Neural crest cell (in vitro differentiated cells): Measurements from ENCODE around the gene ZNF679. TPM values are rescaled to one million over a fixed set of nuclear protein-coding genes. Genes with fewer than 3 reads are reported as not detected.

ENCODE experiments used
- DNase-seq: peaks from one replicate; pipeline ENCODE4 v3.0.0; 2021; ENCODE audit warnings: low read depth, mixed read lengths, low spot score
- H3K27ac Mint-ChIP-seq: one replicate; pipeline ENCODE4 v1.8.0; 2021; ENCODE audit warnings: mild to moderate bottlenecking, mixed read lengths; ENCODE audit not compliant: unreplicated experiment
- H3K27me3 Mint-ChIP-seq: 2 replicates; pipeline ENCODE4 v1.8.0; 2021; ENCODE audit warnings: low read depth, mild to moderate bottlenecking, mixed read lengths
- H3K36me3 Mint-ChIP-seq: 2 replicates; pipeline ENCODE4 v1.8.0; 2021; ENCODE audit warnings: low read depth, mild to moderate bottlenecking, mixed read lengths
- H3K4me1 Mint-ChIP-seq: 2 replicates; pipeline ENCODE4 v1.8.0; 2021; ENCODE audit warnings: mixed read lengths
- H3K4me3 Mint-ChIP-seq: one replicate; pipeline ENCODE4 v1.8.0; 2021; ENCODE audit warnings: mild to moderate bottlenecking, mixed read lengths
- H3K9me3 Mint-ChIP-seq: 2 replicates; pipeline ENCODE4 v1.8.0; 2021; ENCODE audit warnings: mixed read lengths
- total RNA-seq: library from RNA; stranded (reverse); gene quantifications from 2 replicates; pipeline ENCODE4 v1.2.1, GENCODE V29; 2021
- TF ChIP-seq, protein P1 (sequence below): fragments of 200-600 bp; sonication (generic); conservative IDR thresholded peaks from 2 replicates; pipeline ENCODE4 v1.5.0; 2021; ENCODE audit warnings: antibody characterized with exemption, mild to moderate bottlenecking

The ZNF679 gene
- total RNA-seq, 1 donor from 2014 or later = not detected

DNA sequence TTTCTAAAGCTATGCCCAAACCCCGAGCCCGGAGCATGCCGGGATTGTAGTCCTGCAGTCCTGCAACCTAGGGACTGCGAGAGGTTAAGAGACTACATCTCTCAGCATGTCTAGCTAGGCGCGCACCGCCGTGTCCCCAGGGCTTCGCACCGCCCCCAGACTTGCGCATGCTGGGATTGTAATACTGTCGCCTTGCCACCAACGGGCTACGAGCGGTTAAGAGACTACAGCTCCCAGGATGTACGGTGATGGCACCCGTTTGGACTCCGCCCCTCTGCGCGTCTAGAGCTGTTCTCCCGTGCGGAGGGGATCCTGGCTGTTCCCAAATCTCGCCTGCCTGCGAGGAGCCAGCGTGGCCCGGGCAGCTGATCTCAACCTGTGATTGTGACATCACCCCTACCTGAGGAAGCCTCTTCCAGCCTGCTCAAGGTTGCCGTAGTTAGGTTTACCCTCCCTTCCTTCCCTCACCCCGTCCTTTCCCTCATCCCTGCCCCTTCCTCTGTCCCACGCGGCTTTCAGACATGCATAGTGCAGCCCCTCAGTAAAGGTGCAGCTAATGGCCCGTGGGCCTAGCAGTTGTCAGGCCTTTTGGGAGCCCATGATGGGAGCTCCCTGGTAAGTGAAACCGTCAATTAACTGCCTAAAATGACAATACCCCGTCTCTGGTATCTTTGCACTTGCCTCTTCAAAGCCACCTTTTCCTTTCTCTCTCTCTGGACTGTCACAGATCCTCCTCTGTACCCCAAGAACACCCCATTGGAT is 79.2 kb downstream of the ZNF679 start:
- TF ChIP-seq, protein P1, sequence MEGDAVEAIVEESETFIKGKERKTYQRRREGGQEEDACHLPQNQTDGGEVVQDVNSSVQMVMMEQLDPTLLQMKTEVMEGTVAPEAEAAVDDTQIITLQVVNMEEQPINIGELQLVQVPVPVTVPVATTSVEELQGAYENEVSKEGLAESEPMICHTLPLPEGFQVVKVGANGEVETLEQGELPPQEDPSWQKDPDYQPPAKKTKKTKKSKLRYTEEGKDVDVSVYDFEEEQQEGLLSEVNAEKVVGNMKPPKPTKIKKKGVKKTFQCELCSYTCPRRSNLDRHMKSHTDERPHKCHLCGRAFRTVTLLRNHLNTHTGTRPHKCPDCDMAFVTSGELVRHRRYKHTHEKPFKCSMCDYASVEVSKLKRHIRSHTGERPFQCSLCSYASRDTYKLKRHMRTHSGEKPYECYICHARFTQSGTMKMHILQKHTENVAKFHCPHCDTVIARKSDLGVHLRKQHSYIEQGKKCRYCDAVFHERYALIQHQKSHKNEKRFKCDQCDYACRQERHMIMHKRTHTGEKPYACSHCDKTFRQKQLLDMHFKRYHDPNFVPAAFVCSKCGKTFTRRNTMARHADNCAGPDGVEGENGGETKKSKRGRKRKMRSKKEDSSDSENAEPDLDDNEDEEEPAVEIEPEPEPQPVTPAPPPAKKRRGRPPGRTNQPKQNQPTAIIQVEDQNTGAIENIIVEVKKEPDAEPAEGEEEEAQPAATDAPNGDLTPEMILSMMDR = no peak
- Mint-ChIP-seq H3K36me3 (peaks cover 6% of the 10 kb centered on the region), H3K4me3 (no peak overlapping the region), H3K9me3 (no peaks in the 10 kb centered on the region), H3K27me3 (no peaks in the 10 kb centered on the region), H3K27ac (no peak overlapping the region), H3K4me1 (no peaks in the 10 kb centered on the region)
- DNase-seq = no peak

DNA sequence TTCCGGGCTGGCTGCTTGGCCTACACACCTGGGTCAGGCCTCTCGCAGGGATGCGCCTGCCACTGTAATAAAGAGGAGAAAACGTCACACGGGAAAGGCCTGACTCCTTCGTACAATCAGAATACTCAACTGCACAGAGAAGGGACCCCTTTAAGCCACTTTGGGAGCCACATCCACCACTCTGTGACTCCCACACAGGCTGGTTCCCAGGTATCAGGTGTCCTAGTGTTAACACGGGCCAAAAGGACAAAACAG is 79.7 kb downstream of the ZNF679 start:
- H3K36me3 Mint-ChIP-seq = peaks cover 6% of the 10 kb centered on the region
- TF ChIP-seq, protein P1 = no peak
- no peak overlapping the region for H3K4me3 Mint-ChIP-seq
- H3K4me1 Mint-ChIP-seq = no peaks in the 10 kb centered on the region
- no peak for DNase-seq
- peaks cover 3% of the 10 kb centered on the region for H3K9me3 Mint-ChIP-seq
- no peak overlapping the region for H3K27ac Mint-ChIP-seq
- no peaks in the 10 kb centered on the region for H3K27me3 Mint-ChIP-seq

DNA sequence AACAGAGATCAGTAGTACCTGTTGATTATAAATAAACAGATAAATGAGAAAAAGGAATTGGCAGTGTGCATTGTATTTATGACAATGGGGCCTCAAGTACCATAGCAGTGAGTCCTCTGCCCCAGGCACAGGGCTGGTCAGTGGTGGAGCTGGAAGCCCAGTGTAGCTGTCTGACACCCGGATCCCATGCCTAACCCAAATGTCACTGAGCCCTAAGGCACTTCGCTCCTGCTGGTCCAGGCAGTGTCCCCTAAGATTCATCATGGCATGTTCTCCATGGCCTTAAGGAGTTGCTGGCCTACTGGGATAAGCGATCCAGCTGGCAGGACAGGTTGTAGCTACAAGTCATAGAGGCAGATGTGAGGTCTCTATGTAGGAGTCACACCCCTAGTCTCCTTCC is 82.2 kb downstream of the ZNF679 start:
- Mint-ChIP-seq H3K4me1 (no peaks in the 10 kb centered on the region), H3K27ac (no peak overlapping the region), H3K27me3 (no peaks in the 10 kb centered on the region), H3K36me3 (peaks cover 4% of the 10 kb centered on the region), H3K9me3 (peaks cover 3% of the 10 kb centered on the region), H3K4me3 (no peak overlapping the region)
- no peak for DNase-seq
- TF ChIP-seq, protein P1 = no peak

- Mint-ChIP-seq H3K36me3 (peaks cover 1% of the 10 kb centered on the region), H3K27me3 (no peaks in the 10 kb centered on the region), H3K27ac (no peak overlapping the region), H3K4me1 (no peaks in the 10 kb centered on the region), H3K9me3 (peaks cover 3% of the 10 kb centered on the region), H3K4me3 (no peak overlapping the region)
- TF ChIP-seq, protein P1 = no peak
- DNase-seq = no peak
Observed at GRCh38 chr7:64312826-64313225, 84.6 kb downstream of the ZNF679 start.

- TF ChIP-seq, protein P1 = no peak
- DNase-seq = no peak
- H3K27ac Mint-ChIP-seq = no peak within 1 kb of the TSS
- H3K27me3 Mint-ChIP-seq = no peaks in the 10 kb centered on the region
- H3K36me3 Mint-ChIP-seq = peaks cover 1% of the 10 kb centered on the region
- no peak within 1 kb of the TSS for H3K4me3 Mint-ChIP-seq
- peaks cover 6% of the 10 kb centered on the region for H3K9me3 Mint-ChIP-seq
- H3K4me1 Mint-ChIP-seq = no peaks in the 10 kb centered on the region
Observed at GRCh38 chr7:64313740-64314491, 85.6 kb downstream of the ZNF679 start, which contains the start of gene ZNF736. TSS of gene ZNF736 (plus strand) at chr7:64313961. CDS start at chr7:64314151, 190 bp downstream.
